ENCODE measurements around the gene MTR.

Gene MTR

GRCh38 chr1:236835491-236835890 is 40.4 kb downstream of the MTR start:
- H3K36me3 ChIP-seq (ENCODE audit: control insufficient read depth, low read depth, low read length) = peaks cover 44% of the 10 kb centered on the region
- no peaks in the 10 kb centered on the region for H3K9me3 ChIP-seq (ENCODE audit: control insufficient read depth, low read depth, low read length)
- no peak overlapping the region for H3K27ac ChIP-seq (ENCODE audit: low read length)
- H3K4me1 ChIP-seq (ENCODE audit: control insufficient read depth, low read depth, low read length) = no peaks in the 10 kb centered on the region
- H3K27me3 ChIP-seq (ENCODE audit: control insufficient read depth, insufficient read depth, low read length) = no peaks in the 10 kb centered on the region
- no peak overlapping the region for H3K9ac ChIP-seq (ENCODE audit: low read length)
- H3K4me3 ChIP-seq (ENCODE audit: low read length) = no peak overlapping the region

- Histone ChIP-seq H3K27ac (ENCODE audit: low read length) (no peak overlapping the region), H3K4me1 (ENCODE audit: control insufficient read depth, low read depth, low read length) (no peaks in the 10 kb centered on the region), H3K9me3 (ENCODE audit: control insufficient read depth, low read depth, low read length) (no peaks in the 10 kb centered on the region), H3K9ac (ENCODE audit: low read length) (no peak overlapping the region), H3K4me3 (ENCODE audit: low read length) (no peak overlapping the region), H3K27me3 (ENCODE audit: control insufficient read depth, insufficient read depth, low read length) (no peaks in the 10 kb centered on the region), H3K36me3 (ENCODE audit: control insufficient read depth, low read depth, low read length) (peaks cover 46% of the 10 kb centered on the region)
Observed at GRCh38 chr1:236836157-236836556, 41.1 kb downstream of the MTR start.

- H3K27ac ChIP-seq (ENCODE audit: low read length) = no peak overlapping the region
- H3K9ac ChIP-seq (ENCODE audit: low read length) = no peak overlapping the region
- no peak overlapping the region for H3K4me3 ChIP-seq (ENCODE audit: low read length)
- H3K9me3 ChIP-seq (ENCODE audit: control insufficient read depth, low read depth, low read length) = no peaks in the 10 kb centered on the region
- no peaks in the 10 kb centered on the region for H3K27me3 ChIP-seq (ENCODE audit: control insufficient read depth, insufficient read depth, low read length)
- H3K36me3 ChIP-seq (ENCODE audit: control insufficient read depth, low read depth, low read length) = peaks cover 46% of the 10 kb centered on the region
- H3K4me1 ChIP-seq (ENCODE audit: control insufficient read depth, low read depth, low read length) = no peaks in the 10 kb centered on the region
Observed at GRCh38 chr1:236837115-236837514, 42.0 kb downstream of the MTR start.

GRCh38 chr1:236837897-236838296 is 42.8 kb downstream of the MTR start:
- Histone ChIP-seq H3K27ac (ENCODE audit: low read length) (no peak overlapping the region), H3K27me3 (ENCODE audit: control insufficient read depth, insufficient read depth, low read length) (no peaks in the 10 kb centered on the region), H3K4me1 (ENCODE audit: control insufficient read depth, low read depth, low read length) (no peaks in the 10 kb centered on the region), H3K9me3 (ENCODE audit: control insufficient read depth, low read depth, low read length) (no peaks in the 10 kb centered on the region), H3K9ac (ENCODE audit: low read length) (no peak overlapping the region), H3K4me3 (ENCODE audit: low read length) (no peak overlapping the region), H3K36me3 (ENCODE audit: control insufficient read depth, low read depth, low read length) (peaks cover 42% of the 10 kb centered on the region)

GRCh38 chr1:236841341-236841740 is 46.2 kb downstream of the MTR start:
- Histone ChIP-seq H3K27ac (ENCODE audit: low read length) (no peak overlapping the region), H3K9ac (ENCODE audit: low read length) (no peak overlapping the region), H3K27me3 (ENCODE audit: control insufficient read depth, insufficient read depth, low read length) (no peaks in the 10 kb centered on the region), H3K4me1 (ENCODE audit: control insufficient read depth, low read depth, low read length) (no peaks in the 10 kb centered on the region), H3K9me3 (ENCODE audit: control insufficient read depth, low read depth, low read length) (no peaks in the 10 kb centered on the region), H3K36me3 (ENCODE audit: control insufficient read depth, low read depth, low read length) (peaks cover 34% of the 10 kb centered on the region), H3K4me3 (ENCODE audit: low read length) (no peak overlapping the region)

GRCh38 chr1:236844499-236845271 is 49.6 kb downstream of the MTR start:
- Histone ChIP-seq H3K27ac (ENCODE audit: low read length) (no peak overlapping the region), H3K36me3 (ENCODE audit: control insufficient read depth, low read depth, low read length) (peaks cover 10% of the 10 kb centered on the region), H3K4me3 (ENCODE audit: low read length) (no peak overlapping the region), H3K4me1 (ENCODE audit: control insufficient read depth, low read depth, low read length) (no peaks in the 10 kb centered on the region), H3K27me3 (ENCODE audit: control insufficient read depth, insufficient read depth, low read length) (no peaks in the 10 kb centered on the region), H3K9me3 (ENCODE audit: control insufficient read depth, low read depth, low read length) (no peaks in the 10 kb centered on the region), H3K9ac (ENCODE audit: low read length) (no peak overlapping the region)

GRCh38 chr1:236845830-236846229 is 50.7 kb downstream of the MTR start:
- no peak overlapping the region for H3K4me3 ChIP-seq (ENCODE audit: low read length)
- H3K27me3 ChIP-seq (ENCODE audit: control insufficient read depth, insufficient read depth, low read length) = no peaks in the 10 kb centered on the region
- no peaks in the 10 kb centered on the region for H3K9me3 ChIP-seq (ENCODE audit: control insufficient read depth, low read depth, low read length)
- no peaks in the 10 kb centered on the region for H3K36me3 ChIP-seq (ENCODE audit: control insufficient read depth, low read depth, low read length)
- H3K27ac ChIP-seq (ENCODE audit: low read length) = no peak overlapping the region
- no peak overlapping the region for H3K9ac ChIP-seq (ENCODE audit: low read length)
- no peaks in the 10 kb centered on the region for H3K4me1 ChIP-seq (ENCODE audit: control insufficient read depth, low read depth, low read length)

GRCh38 chr1:236848274-236848923 is 53.3 kb downstream of the MTR start:
- Histone ChIP-seq H3K9ac (ENCODE audit: low read length) (no peak overlapping the region), H3K4me3 (ENCODE audit: low read length) (no peak overlapping the region), H3K27ac (ENCODE audit: low read length) (no peak overlapping the region), H3K27me3 (ENCODE audit: control insufficient read depth, insufficient read depth, low read length) (no peaks in the 10 kb centered on the region), H3K4me1 (ENCODE audit: control insufficient read depth, low read depth, low read length) (no peaks in the 10 kb centered on the region), H3K36me3 (ENCODE audit: control insufficient read depth, low read depth, low read length) (peaks cover 3% of the 10 kb centered on the region), H3K9me3 (ENCODE audit: control insufficient read depth, low read depth, low read length) (no peaks in the 10 kb centered on the region)

- H3K27ac ChIP-seq (ENCODE audit: low read length) = no peak overlapping the region
- H3K4me1 ChIP-seq (ENCODE audit: control insufficient read depth, low read depth, low read length) = no peaks in the 10 kb centered on the region
- H3K9me3 ChIP-seq (ENCODE audit: control insufficient read depth, low read depth, low read length) = no peaks in the 10 kb centered on the region
- no peaks in the 10 kb centered on the region for H3K27me3 ChIP-seq (ENCODE audit: control insufficient read depth, insufficient read depth, low read length)
- no peak overlapping the region for H3K4me3 ChIP-seq (ENCODE audit: low read length)
- H3K36me3 ChIP-seq (ENCODE audit: control insufficient read depth, low read depth, low read length) = peaks cover 3% of the 10 kb centered on the region
- no peak overlapping the region for H3K9ac ChIP-seq (ENCODE audit: low read length)
Observed at GRCh38 chr1:236850077-236850979, 55.2 kb downstream of the MTR start.

GRCh38 chr1:236851871-236852270 is 56.8 kb downstream of the MTR start:
- Histone ChIP-seq H3K9me3 (ENCODE audit: control insufficient read depth, low read depth, low read length) (no peaks in the 10 kb centered on the region), H3K36me3 (ENCODE audit: control insufficient read depth, low read depth, low read length) (peaks cover 3% of the 10 kb centered on the region), H3K4me1 (ENCODE audit: control insufficient read depth, low read depth, low read length) (no peaks in the 10 kb centered on the region), H3K9ac (ENCODE audit: low read length) (no peak overlapping the region), H3K27ac (ENCODE audit: low read length) (no peak overlapping the region), H3K27me3 (ENCODE audit: control insufficient read depth, insufficient read depth, low read length) (no peaks in the 10 kb centered on the region), H3K4me3 (ENCODE audit: low read length) (no peak overlapping the region)

- Histone ChIP-seq H3K9me3 (ENCODE audit: control insufficient read depth, low read depth, low read length) (no peaks in the 10 kb centered on the region), H3K36me3 (ENCODE audit: control insufficient read depth, low read depth, low read length) (peaks cover 3% of the 10 kb centered on the region), H3K27me3 (ENCODE audit: control insufficient read depth, insufficient read depth, low read length) (no peaks in the 10 kb centered on the region), H3K4me3 (ENCODE audit: low read length) (no peak overlapping the region), H3K27ac (ENCODE audit: low read length) (no peak overlapping the region), H3K4me1 (ENCODE audit: control insufficient read depth, low read depth, low read length) (no peaks in the 10 kb centered on the region), H3K9ac (ENCODE audit: low read length) (no peak overlapping the region)
Observed at GRCh38 chr1:236853921-236854604, 59.0 kb downstream of the MTR start.
